Anterior cingulate cortex (tissue), 58 donors: ENCODE measurements around the gene DAPK1.

Experiments
- DNase-seq, 58 donors: peaks; one replicate each; lab custom pipeline; 2025; lab: John Stamatoyannopoulos, UW

The DAPK1 gene

GRCh38 chr9:87586731-87587355 lies 89.2 kb downstream of the DAPK1 start:
- DNase-seq: no peak

- no peak for DNase-seq
These were observed 89.7 kb downstream of the DAPK1 start for GRCh38 chr9:87587356-87587745.

- no peak for DNase-seq
These were observed 90.2 kb downstream of the DAPK1 start for GRCh38 chr9:87587864-87588263.

- DNase-seq: no peak
These were observed 90.7 kb downstream of the DAPK1 start for GRCh38 chr9:87588339-87588738.

DNA sequence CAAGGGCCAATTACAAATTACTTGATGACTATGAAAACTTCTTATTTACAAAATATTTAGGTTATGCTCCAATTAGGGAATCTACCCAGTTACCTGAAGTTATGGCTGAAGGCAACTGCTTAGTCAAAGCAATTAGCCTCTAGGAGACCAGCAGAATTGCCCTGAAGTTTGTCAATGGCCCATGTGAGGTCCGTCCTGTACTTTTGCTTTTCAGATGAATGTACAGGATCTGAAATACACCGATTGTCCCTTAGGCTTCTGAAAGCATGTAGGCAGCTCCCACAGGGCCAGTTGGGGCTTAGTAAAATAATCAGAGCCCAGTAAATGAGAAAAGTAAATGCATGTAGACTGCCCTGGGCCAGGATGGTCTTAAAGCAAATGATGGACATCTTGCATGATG lies 93.3 kb downstream of the DAPK1 start:
- no peak for DNase-seq

GRCh38 chr9:87592554-87593358 lies 95.1 kb downstream of the DAPK1 start:
- DNase-seq: no peak

DNA sequence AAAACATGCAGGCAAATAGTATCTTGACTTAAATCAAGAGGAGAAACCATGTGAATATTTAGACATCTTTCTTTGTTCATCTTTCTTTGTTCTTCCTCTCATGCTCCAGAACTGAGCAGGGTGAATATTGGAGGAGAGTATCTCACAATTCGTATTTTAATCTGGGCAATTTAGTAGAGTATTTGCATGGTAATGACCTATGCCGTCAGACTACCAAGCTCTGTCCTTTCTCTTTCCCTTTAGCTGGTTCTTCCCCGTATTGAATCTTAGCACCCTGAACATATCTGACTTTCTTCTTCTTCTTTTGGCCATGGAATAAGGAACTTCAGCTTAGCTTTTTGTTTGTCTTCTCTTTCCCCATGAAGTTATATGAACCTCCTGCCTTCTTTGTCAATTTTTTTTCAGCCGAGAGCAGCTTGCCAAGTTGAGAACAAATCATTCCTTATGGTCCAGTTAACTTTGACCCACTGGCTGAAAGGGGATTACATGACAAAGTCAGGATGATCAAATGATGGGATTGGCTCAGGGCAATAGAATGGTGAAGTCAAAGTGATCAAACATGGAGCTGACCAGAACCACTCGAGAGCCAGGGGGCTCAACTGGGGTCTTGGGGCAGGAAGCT lies 95.8 kb downstream of the DAPK1 start:
- no peak for DNase-seq

DNA sequence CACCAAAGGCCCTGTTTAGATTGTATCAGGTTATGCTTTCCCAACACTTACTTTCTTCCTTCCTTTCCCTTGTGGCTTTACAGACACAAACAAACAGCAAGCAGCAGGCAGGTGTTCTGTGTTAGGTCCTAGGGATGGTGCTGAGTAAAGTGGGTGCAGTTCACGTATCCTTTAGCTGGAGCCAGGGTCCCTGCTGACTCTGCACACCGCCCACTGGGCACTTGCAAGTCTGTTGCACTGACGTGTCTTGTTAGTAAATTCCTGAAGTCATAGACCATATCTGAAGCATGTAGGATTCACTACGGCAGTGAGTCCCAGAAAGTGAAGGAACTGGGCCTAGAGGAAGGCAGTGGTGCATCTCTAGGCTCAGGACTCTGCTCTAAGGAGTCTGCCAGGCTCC lies 96.5 kb downstream of the DAPK1 start:
- no peak for DNase-seq

DNA sequence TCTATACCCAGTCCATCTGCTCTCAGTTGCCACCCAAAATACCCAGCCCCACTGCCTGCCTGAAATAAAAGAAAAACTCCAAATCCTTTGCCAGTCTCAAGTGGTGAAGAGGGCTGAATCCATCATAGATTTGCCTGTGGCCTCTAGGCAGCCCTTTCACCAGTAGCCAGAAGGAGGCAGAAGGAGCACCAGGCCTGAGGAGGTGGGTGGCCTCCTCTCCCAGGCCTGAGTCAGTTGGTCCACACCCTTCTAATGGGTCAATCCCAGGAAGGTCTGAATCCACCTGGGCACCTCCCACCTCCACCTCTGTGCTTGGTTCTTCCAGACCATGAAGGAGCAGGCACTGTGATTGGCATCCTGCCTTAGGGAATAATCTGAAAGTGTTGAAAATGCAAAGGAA lies 97.0 kb downstream of the DAPK1 start:
- DNase-seq: no peak

DNA sequence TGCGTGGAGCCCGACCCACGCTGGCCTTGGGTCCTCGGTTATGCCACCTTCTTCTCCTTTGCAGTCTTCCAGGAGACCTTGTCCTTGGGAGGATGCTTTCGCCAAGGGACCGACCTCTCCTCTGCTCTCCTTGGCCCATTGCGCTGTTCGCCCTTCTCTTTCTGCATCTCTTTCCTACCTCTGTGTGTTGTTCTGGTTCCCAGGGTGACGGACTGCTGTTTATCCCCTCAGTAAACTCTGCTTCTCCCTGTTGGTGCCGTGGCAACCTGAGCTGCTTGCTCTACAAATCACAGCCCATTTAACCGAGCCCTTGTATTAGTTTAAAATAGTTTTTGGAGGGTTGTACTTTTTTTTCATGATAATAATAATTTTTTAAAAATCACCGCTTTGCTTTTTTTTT lies 97.9 kb downstream of the DAPK1 start:
- no peak for DNase-seq

DNA sequence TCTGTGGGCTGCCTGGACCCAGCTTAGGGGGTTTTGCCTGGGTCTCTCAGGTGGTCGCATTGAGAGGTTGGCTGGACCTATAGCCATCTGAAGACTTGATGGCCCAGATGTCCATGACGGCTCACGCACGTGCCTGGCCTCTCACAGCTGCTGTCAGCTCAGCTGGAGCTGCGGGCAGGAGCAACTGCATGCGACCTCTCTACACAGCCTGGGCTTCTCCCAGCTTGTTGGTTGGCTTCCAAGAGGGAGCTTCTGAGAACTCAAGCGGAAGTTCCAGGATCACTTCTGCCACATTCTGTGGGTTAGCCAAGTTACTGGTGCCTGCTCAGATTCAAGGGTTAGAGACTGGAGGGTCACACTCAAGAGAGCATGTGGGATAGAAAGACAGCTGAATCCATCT lies 99.2 kb downstream of the DAPK1 start:
- DNase-seq: no peak

GRCh38 chr9:87597710-87598443 lies 100.2 kb downstream of the DAPK1 start:
- DNase-seq: no peak

GRCh38 chr9:87599901-87600610 lies 102.4 kb downstream of the DAPK1 start:
- no peak for DNase-seq

- DNase-seq: no peak
These were observed 103.5 kb downstream of the DAPK1 start for GRCh38 chr9:87601176-87601575.

GRCh38 chr9:87601595-87601994 lies 103.9 kb downstream of the DAPK1 start:
- no peak for DNase-seq

GRCh38 chr9:87602933-87603643 lies 105.4 kb downstream of the DAPK1 start:
- DNase-seq: no peak

GRCh38 chr9:87603854-87604490 lies 106.3 kb downstream of the DAPK1 start:
- no peak for DNase-seq

DNA sequence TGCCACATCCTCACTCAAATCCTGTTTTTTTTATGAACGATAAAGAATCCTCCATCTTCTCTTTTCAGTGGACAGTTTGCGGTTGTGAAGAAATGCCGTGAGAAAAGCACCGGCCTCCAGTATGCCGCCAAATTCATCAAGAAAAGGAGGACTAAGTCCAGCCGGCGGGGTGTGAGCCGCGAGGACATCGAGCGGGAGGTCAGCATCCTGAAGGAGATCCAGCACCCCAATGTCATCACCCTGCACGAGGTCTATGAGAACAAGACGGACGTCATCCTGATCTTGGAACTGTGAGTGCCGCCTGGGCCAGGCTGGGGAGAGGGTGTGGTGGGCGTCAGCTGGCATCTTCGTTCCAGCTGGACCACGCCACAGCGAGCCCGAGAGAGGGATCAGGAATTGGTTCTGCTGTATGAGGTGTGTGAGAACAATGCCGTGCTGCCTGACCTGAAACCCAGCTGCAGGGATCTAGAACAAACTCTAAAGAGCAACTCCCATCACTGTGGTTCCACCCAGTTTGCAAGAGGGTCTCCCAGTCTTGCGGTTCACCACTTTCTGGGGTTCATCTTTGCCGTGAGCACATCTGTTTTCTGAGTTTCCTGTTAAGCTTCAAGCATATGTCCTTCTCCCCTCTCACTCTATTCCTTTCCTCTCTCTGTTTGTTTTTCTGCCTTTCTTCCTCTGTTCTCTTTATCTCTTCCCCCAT lies 107.4 kb downstream of the DAPK1 start:
- DNase-seq: no peak

- DNase-seq: no peak
These were observed 108.0 kb downstream of the DAPK1 start for GRCh38 chr9:87605676-87606075.
